Right lobe of liver (tissue), 4 donors: ENCODE data around the gene ALMS1.
"Not testable (repeated sequence)": the region's sequence is repeated elsewhere in the genome, so short reads cannot be mapped to it uniquely, and the experiment has no call there.

Experiments used
- POLR2A ChIP-seq: fragments of 450-650 bp; IDR thresholded peaks from one replicate; pipeline ENCODE4 v1.6.1; 2017; ENCODE audit warnings: antibody characterized with exemption, mild to moderate bottlenecking
- TF ChIP-seq, protein P1 (sequence below), 4 donors: fragments of 200-600 bp in 3 of 4; fragments of 450-650 bp in 1 of 4; IDR thresholded peaks; one replicate each; pipeline versions ENCODE4 v1.5.1 to v1.8.0; 2016 to 2022; ENCODE audit warnings: antibody characterized with exemption in 4 of 4, mild to moderate bottlenecking in 2 of 4
- donor health status: DM: no; HTN: no; CAD: no.
- donor health status: DM: no; HTN: no; CAD: no.
- donor health status: DM: no; HTN: yes; CAD: no.

- TF ChIP-seq, protein P1, sequence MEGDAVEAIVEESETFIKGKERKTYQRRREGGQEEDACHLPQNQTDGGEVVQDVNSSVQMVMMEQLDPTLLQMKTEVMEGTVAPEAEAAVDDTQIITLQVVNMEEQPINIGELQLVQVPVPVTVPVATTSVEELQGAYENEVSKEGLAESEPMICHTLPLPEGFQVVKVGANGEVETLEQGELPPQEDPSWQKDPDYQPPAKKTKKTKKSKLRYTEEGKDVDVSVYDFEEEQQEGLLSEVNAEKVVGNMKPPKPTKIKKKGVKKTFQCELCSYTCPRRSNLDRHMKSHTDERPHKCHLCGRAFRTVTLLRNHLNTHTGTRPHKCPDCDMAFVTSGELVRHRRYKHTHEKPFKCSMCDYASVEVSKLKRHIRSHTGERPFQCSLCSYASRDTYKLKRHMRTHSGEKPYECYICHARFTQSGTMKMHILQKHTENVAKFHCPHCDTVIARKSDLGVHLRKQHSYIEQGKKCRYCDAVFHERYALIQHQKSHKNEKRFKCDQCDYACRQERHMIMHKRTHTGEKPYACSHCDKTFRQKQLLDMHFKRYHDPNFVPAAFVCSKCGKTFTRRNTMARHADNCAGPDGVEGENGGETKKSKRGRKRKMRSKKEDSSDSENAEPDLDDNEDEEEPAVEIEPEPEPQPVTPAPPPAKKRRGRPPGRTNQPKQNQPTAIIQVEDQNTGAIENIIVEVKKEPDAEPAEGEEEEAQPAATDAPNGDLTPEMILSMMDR (IDR thresholded peaks at IDR 0.05): not testable (repeated sequence)
- TF ChIP-seq POLR2A: not testable (repeated sequence)
Observed at GRCh38 chr2:73603099-73603588, 217.5 kb downstream of the ALMS1 start.
